H1 (cell line): ENCODE results near the gene SCFD1. TPM values are rescaled to one million over a fixed set of nuclear protein-coding genes. Genes with fewer than 3 reads are reported as not detected.

ENCODE experiments used
- CTCF ChIA-PET: fragments of 300-600 bp; sonication (Branson Sonifier 250); formaldehyde crosslinking; loops from one replicate; lab custom pipeline; 2021; ENCODE audit not compliant: partially characterized antibody; lab: Charles Lee
- POLR2A ChIA-PET: fragments of 300-600 bp; sonication (Branson Sonifier 250); formaldehyde crosslinking; loops from one replicate; lab custom pipeline; 2021; ENCODE audit warnings: inconsistent platforms; ENCODE audit not compliant: partially characterized antibody; lab: Charles Lee
- DNase-seq, 2 experiments: peaks; one replicate each; pipeline versions ENCODE4 v3.0.0 to v3.0.0-alpha.2; 2010 to 2022; ENCODE audit warnings: low spot score in 2 of 2, low read depth in 1 of 2, mixed read lengths in 1 of 2
- FAIRE-seq: peaks from 2 replicates; lab custom pipeline; 2011; peaks lifted over from hg19 to GRCh38; lab: Jason Lieb, UNC
- H2AFZ ChIP-seq: 2 replicates; pipeline ENCODE4 v1.8.1; 2012; ENCODE audit warnings: low read length, inconsistent platforms
- H2AK5ac ChIP-seq: 2 replicates; pipeline ENCODE4 v1.6.1; 2013; ENCODE audit warnings: low read depth, low read length
- H2BK120ac ChIP-seq: replicated peaks from 2 replicates; pipeline ENCODE3; 2013; ENCODE audit warnings: low read depth, low read length, inconsistent platforms
- H2BK12ac ChIP-seq: 2 replicates; pipeline ENCODE4 v1.6.1; 2013; ENCODE audit warnings: low read depth, low read length
- H2BK15ac ChIP-seq: 2 replicates; pipeline ENCODE4 v1.6.1; 2013; ENCODE audit warnings: low read length
- H2BK20ac ChIP-seq: 2 replicates; pipeline ENCODE4 v1.6.1; 2013; ENCODE audit warnings: low read length
- H2BK5ac ChIP-seq: 2 replicates; pipeline ENCODE4 v1.6.1; 2013; ENCODE audit warnings: low read depth, low read length
- H3K14ac ChIP-seq: 2 replicates; pipeline ENCODE4 v1.6.1; 2013; ENCODE audit warnings: inconsistent platforms; ENCODE audit not compliant: insufficient read length
- H3K18ac ChIP-seq: 2 replicates; pipeline ENCODE4 v1.6.1; 2013; ENCODE audit warnings: low read length; ENCODE audit errors: extremely low read depth
- H3K23ac ChIP-seq: 2 replicates; pipeline ENCODE4 v1.6.1; 2013; ENCODE audit warnings: inconsistent platforms; ENCODE audit not compliant: insufficient read length
- H3K23me2 ChIP-seq: 2 replicates; pipeline ENCODE4 v1.6.1; 2013; ENCODE audit warnings: low read depth, low read length
- H3K27ac ChIP-seq: 2 replicates; pipeline ENCODE4 v1.6.1; 2011; ENCODE audit warnings: low read depth, low read length, inconsistent platforms
- H3K27me3 ChIP-seq, 4 experiments: replicated peaks in 1 of 4; 1 replicate in 1 of 4; 2 replicates in 3 of 4; pipeline versions ENCODE4 v1.6.1 to v1.8.1; 2011 to 2013; ENCODE audit warnings: low read length in 3 of 4, mild to moderate bottlenecking in 3 of 4, inconsistent platforms in 2 of 4, mixed read lengths in 2 of 4, moderate library complexity in 1 of 4; ENCODE audit not compliant: control insufficient read depth in 3 of 4, insufficient read depth in 3 of 4; ENCODE audit errors: extremely low read depth in 1 of 4
- H3K36me3 ChIP-seq, 4 experiments: 2 replicates each; pipeline versions ENCODE4 v1.6.1 to v1.8.1; 2011 to 2013; ENCODE audit warnings: mild to moderate bottlenecking in 4 of 4, low read length in 3 of 4, moderate library complexity in 2 of 4, control low read depth in 1 of 4, inconsistent platforms in 1 of 4; ENCODE audit not compliant: insufficient read depth in 4 of 4, control insufficient read depth in 2 of 4
- H3K4ac ChIP-seq: replicated peaks from 2 replicates; pipeline ENCODE3; 2013; ENCODE audit warnings: low read length, low read depth, mixed read lengths, inconsistent platforms; ENCODE audit not compliant: insufficient read length
- H3K4me1 ChIP-seq, 4 experiments: replicated peaks in 1 of 4; 1 replicate in 1 of 4; 2 replicates in 3 of 4; pipeline versions ENCODE4 v1.6.1 to v1.8.1; 2011 to 2013; ENCODE audit warnings: low read length in 3 of 4, inconsistent platforms in 2 of 4, mixed read lengths in 1 of 4; ENCODE audit not compliant: insufficient read depth in 4 of 4, control insufficient read depth in 3 of 4
- H3K4me2 ChIP-seq, 2 experiments: 2 replicates each; pipeline versions ENCODE4 v1.6.1 to v1.8.1; 2011 to 2013; ENCODE audit warnings: low read depth in 2 of 2, low read length in 2 of 2, control low read depth in 1 of 2, inconsistent platforms in 1 of 2, mild to moderate bottlenecking in 1 of 2; ENCODE audit not compliant: insufficient read depth in 1 of 2
- H3K4me3 ChIP-seq, 4 experiments: fragments of 200-600, 300-600 bp in 1 of 4; sonication (generic), shearing (Covaris generic), sonication (Bioruptor Twin) in 1 of 4; 2 replicates each; pipeline versions ENCODE4 v1.5.1 to v1.8.1; 2011 to 2016; ENCODE audit warnings: low read length in 4 of 4, low read depth in 3 of 4, control low read depth in 2 of 4, inconsistent platforms in 2 of 4, mild to moderate bottlenecking in 2 of 4, mixed read lengths in 1 of 4, moderate library complexity in 1 of 4; ENCODE audit not compliant: insufficient read depth in 2 of 4; ENCODE audit errors: extremely low read depth in 1 of 4
- H3K56ac ChIP-seq: replicated peaks from 2 replicates; pipeline ENCODE3; 2013; ENCODE audit warnings: low read depth, mild to moderate bottlenecking, mixed read lengths, low read length, inconsistent platforms; ENCODE audit not compliant: insufficient read length
- H3K79me1 ChIP-seq: 2 replicates; pipeline ENCODE4 v1.6.1; 2013; ENCODE audit warnings: low read depth, low read length, control low read depth
- H3K79me2 ChIP-seq, 2 experiments: 2 replicates each; pipeline versions ENCODE4 v1.6.1 to v1.8.1; 2012 to 2013; ENCODE audit warnings: low read length in 2 of 2, mild to moderate bottlenecking in 2 of 2, inconsistent platforms in 1 of 2; ENCODE audit not compliant: insufficient read depth in 2 of 2, control insufficient read depth in 1 of 2
- H3K9ac ChIP-seq, 4 experiments: replicated peaks in 1 of 4; 1 replicate in 1 of 4; 2 replicates in 3 of 4; pipeline versions ENCODE4 v1.6.1 to v1.8.1; 2011 to 2013; ENCODE audit warnings: low read depth in 3 of 4, low read length in 3 of 4, control low read depth in 2 of 4, mild to moderate bottlenecking in 2 of 4, moderate library complexity in 2 of 4, inconsistent platforms in 1 of 4; ENCODE audit errors: extremely low read depth in 1 of 4
- H3K9me3 ChIP-seq, 2 experiments: 2 replicates each; pipeline versions ENCODE4 v1.6.1 to v1.8.1; 2012 to 2013; ENCODE audit warnings: mild to moderate bottlenecking in 2 of 2, moderate library complexity in 2 of 2, control low read depth in 1 of 2, inconsistent platforms in 1 of 2, low read depth in 1 of 2, low read length in 1 of 2, mixed read lengths in 1 of 2; ENCODE audit not compliant: insufficient read depth in 2 of 2
- H4K20me1 ChIP-seq, 2 experiments: replicated peaks in 1 of 2; 2 replicates each; pipeline versions ENCODE3 to v1.8.1; 2011 to 2013; ENCODE audit warnings: inconsistent platforms in 2 of 2, low read length in 2 of 2, mild to moderate bottlenecking in 1 of 2; ENCODE audit not compliant: insufficient read depth in 2 of 2, control insufficient read depth in 1 of 2
- H4K5ac ChIP-seq: 2 replicates; pipeline ENCODE4 v1.6.1; 2013; ENCODE audit warnings: low read length, low read depth, mixed read lengths, inconsistent platforms; ENCODE audit not compliant: insufficient read length
- H4K8ac ChIP-seq: 2 replicates; pipeline ENCODE4 v1.8.0; 2013; ENCODE audit warnings: mild to moderate bottlenecking, moderate library complexity, low read length, inconsistent platforms; ENCODE audit not compliant: insufficient read depth; ENCODE audit errors: extremely low read depth
- H4K91ac ChIP-seq: replicated peaks from 2 replicates; pipeline ENCODE3; 2013; ENCODE audit warnings: low read length, mixed read lengths, inconsistent platforms; ENCODE audit not compliant: insufficient read length
- CBX5 ChIP-seq: fragments of 300-800, 300-1000 bp; sonication (generic); IDR thresholded peaks from 2 replicates; pipeline ENCODE4 v1.7.1; 2016; ENCODE audit warnings: antibody characterized with exemption, low read length, low read depth
- CBX8 ChIP-seq: fragments of 300-800, 300-1000 bp; sonication (generic); IDR thresholded peaks from 2 replicates; pipeline ENCODE4 v1.7.1; 2016; ENCODE audit warnings: low read depth, low read length, borderline replicate concordance
- HDAC2 ChIP-seq, 2 experiments: fragments of 300-600 bp in 1 of 2; sonication (generic) in 1 of 2; IDR thresholded peaks; 2 replicates each; pipeline ENCODE4 v1.6.1; 2011 to 2012; ENCODE audit warnings: low read depth in 2 of 2, low read length in 2 of 2, mild to moderate bottlenecking in 2 of 2, moderate library complexity in 2 of 2, borderline replicate concordance in 1 of 2, inconsistent platforms in 1 of 2
- JUN ChIP-seq: IDR thresholded peaks from 2 replicates; pipeline ENCODE4 v1.6.1; 2011; ENCODE audit warnings: low read depth, mild to moderate bottlenecking, improper control_type of control experiment, low read length
- NANOG ChIP-seq: IDR thresholded peaks from 2 replicates; pipeline ENCODE4 v1.6.1; 2011; ENCODE audit warnings: low read length, low read depth, mild to moderate bottlenecking, inconsistent platforms; ENCODE audit not compliant: insufficient read depth, poor library complexity, severe bottlenecking
- POLR2AphosphoS5 ChIP-seq: IDR thresholded peaks from 2 replicates; pipeline ENCODE4 v1.6.1; 2011; ENCODE audit warnings: low read depth, low read length
- RNF2 ChIP-seq: fragments of 200-900, 300-1000 bp; sonication (generic); IDR thresholded peaks from 2 replicates; pipeline ENCODE4 v1.7.1; 2016; ENCODE audit warnings: borderline replicate concordance, low read depth, mild to moderate bottlenecking, antibody characterized with exemption, low read length; ENCODE audit not compliant: poor library complexity, severe bottlenecking; ENCODE audit errors: missing control alignments
- SIRT6 ChIP-seq: IDR thresholded peaks from one replicate; pipeline ENCODE4 v1.7.1; 2012; ENCODE audit warnings: low read length, inconsistent platforms
- TCF12 ChIP-seq: IDR thresholded peaks from 2 replicates; pipeline ENCODE4 v1.6.1; 2011; ENCODE audit warnings: low read depth, mild to moderate bottlenecking, low read length
- ZNF274 ChIP-seq: IDR thresholded peaks from 2 replicates; pipeline ENCODE4 v1.7.0; 2012; ENCODE audit warnings: low read length, borderline replicate concordance; ENCODE audit errors: extremely low read depth
- WGBS, 2 experiments: shearing (Covaris generic) in 1 of 2; methylation state at CpG; one replicate each; pipeline versions ENCODE4 v1.1.6 to v1.1.7; 2013 to 2015; ENCODE audit warnings: low lambda C conversion rate in 2 of 2, mixed read lengths in 2 of 2, inconsistent platforms in 1 of 2, low coverage in 1 of 2, missing lambda C conversion rate in 1 of 2; ENCODE audit not compliant: insufficient replicate concordance in 2 of 2, insufficient coverage in 1 of 2, insufficient read length in 1 of 2; ENCODE audit errors: extremely low coverage in 1 of 2, missing lambda C conversion rate in 1 of 2; 5-methylcytosine and 5-hydroxymethylcytosine counted together
- polyA plus RNA-seq, 7 experiments: library from polyadenylated mRNA; depleted of rRNA in 3 of 7; stranded (reverse) in 5 of 7; unstranded in 2 of 7; fragments of >200 nt in 5 of 7; fragments of 200-250 nt in 2 of 7; gene quantifications; 1 replicate in 5 of 7; 2 replicates in 1 of 7; 4 replicates in 1 of 7; pipeline versions ENCODE4 v1.2.1 to v1.2.3, GENCODE V29; 2011 to 2013; ENCODE audit warnings: missing spikeins in 2 of 7, mixed read lengths in 2 of 7
- total RNA-seq: library from RNA; stranded (reverse); fragmentation: NEBNext Ultra II Directional; extraction: Animal tissue kit (Norgen Biotek cat#: 25700); gene quantifications from 2 replicates; pipeline ENCODE4 v1.2.1, GENCODE V29; 2021
- TF ChIP-seq, protein P1 (sequence below), 3 experiments: IDR thresholded peaks; 1 replicate in 2 of 3; 2 replicates in 1 of 3; pipeline versions ENCODE4 v1.5.1 to v1.6.1; 2011; ENCODE audit warnings: low read length in 3 of 3, mild to moderate bottlenecking in 3 of 3, inconsistent platforms in 2 of 3, low read depth in 1 of 3, moderate library complexity in 1 of 3; ENCODE audit not compliant: insufficient read depth in 1 of 3; ENCODE audit errors: control extremely low read depth in 1 of 3

SCFD1 gene
- total and polyA plus RNA-seq, 2 of the 8 experiments (the other 6 are each of a cell fraction or from before 2014, with no cell fraction given): 32.8 to 64.5 TPM

DNA sequence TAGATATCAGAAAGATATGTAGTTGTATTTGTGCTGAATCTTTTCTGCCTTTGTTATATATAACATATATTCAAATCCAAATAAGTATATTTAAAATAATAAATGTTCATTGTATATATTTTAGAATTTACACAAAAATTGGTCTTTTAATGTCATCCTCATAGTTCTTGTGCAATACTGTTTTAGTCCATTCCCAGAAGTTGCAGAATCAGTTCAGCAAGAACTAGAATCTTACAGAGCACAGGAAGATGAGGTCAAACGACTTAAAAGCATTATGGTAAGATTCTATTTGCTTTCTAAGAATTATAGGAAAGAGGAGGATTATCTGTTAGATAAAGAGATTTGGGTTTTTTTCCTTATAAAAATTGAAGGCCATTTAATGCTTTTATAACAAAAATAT is 51.0 kb downstream of the SCFD1 start:
- H3K4me2 ChIP-seq: no peak overlapping the region
- no peak overlapping the region for H4K5ac ChIP-seq
- no peak overlapping the region for H2AK5ac ChIP-seq
- no peak overlapping the region for H3K4me3 ChIP-seq
- H2BK12ac ChIP-seq: no peak overlapping the region
- H3K23ac ChIP-seq: no peak overlapping the region
- no peak for DNase-seq
- H3K27ac ChIP-seq: no peak overlapping the region
- peaks cover 2 to 34% (median 4%) of the 10 kb centered on the region in 4 experiments; a peak in 4 of 8 replicates for H3K36me3 ChIP-seq
- no peak overlapping the region for H3K56ac ChIP-seq
- H3K79me2 ChIP-seq: no peaks in the 10 kb centered on the region
- no peaks in the 10 kb centered on the region for H3K23me2 ChIP-seq
- no peak overlapping the region for H3K4ac ChIP-seq
- no peak overlapping the region for H3K9ac ChIP-seq
- no peak overlapping the region for H2BK5ac ChIP-seq
- H2AFZ ChIP-seq: no peak overlapping the region
- no peak overlapping the region for H4K8ac ChIP-seq
- WGBS, 2 experiments: 92% methylated on average over 1 of the region's 1 CpG; no CpG with 5 or more reads in 1 of the 2 experiments
- no peak overlapping the region for H4K91ac ChIP-seq
- ChIA-PET CTCF (interaction anchor here (1.5 kb wide), 1 partner anchor 10 kb away, joined by 6 read pairs; no protein-coding TSS in a partner anchor), POLR2A (no interaction called here)
- no peaks in the 10 kb centered on the region for H3K9me3 ChIP-seq
- no peaks in the 10 kb centered on the region for H3K4me1 ChIP-seq
- H3K79me1 ChIP-seq: no peaks in the 10 kb centered on the region
- H4K20me1 ChIP-seq: peaks cover 0 to 1% of the 10 kb centered on the region in 2 experiments
- no peak overlapping the region for H2BK15ac ChIP-seq
- no peak overlapping the region for H3K14ac ChIP-seq
- no peak overlapping the region for H2BK20ac ChIP-seq
- FAIRE-seq: no peak
- H3K18ac ChIP-seq: no peak overlapping the region
- H2BK120ac ChIP-seq: no peak overlapping the region
- H3K27me3 ChIP-seq: no peaks in the 10 kb centered on the region
- TF ChIP-seq, protein P1, sequence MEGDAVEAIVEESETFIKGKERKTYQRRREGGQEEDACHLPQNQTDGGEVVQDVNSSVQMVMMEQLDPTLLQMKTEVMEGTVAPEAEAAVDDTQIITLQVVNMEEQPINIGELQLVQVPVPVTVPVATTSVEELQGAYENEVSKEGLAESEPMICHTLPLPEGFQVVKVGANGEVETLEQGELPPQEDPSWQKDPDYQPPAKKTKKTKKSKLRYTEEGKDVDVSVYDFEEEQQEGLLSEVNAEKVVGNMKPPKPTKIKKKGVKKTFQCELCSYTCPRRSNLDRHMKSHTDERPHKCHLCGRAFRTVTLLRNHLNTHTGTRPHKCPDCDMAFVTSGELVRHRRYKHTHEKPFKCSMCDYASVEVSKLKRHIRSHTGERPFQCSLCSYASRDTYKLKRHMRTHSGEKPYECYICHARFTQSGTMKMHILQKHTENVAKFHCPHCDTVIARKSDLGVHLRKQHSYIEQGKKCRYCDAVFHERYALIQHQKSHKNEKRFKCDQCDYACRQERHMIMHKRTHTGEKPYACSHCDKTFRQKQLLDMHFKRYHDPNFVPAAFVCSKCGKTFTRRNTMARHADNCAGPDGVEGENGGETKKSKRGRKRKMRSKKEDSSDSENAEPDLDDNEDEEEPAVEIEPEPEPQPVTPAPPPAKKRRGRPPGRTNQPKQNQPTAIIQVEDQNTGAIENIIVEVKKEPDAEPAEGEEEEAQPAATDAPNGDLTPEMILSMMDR (IDR thresholded peaks at IDR 0.05; ENCODE audit: control extremely low read depth in 1 of 3, insufficient read depth in 1 of 3, low read depth in 1 of 3, low read length in 3 of 3): no peak
- TF ChIP-seq JUN (no peak), POLR2AphosphoS5 (no peak), RNF2 (no peak), CBX8 (no peak), ZNF274 (no peak), SIRT6 (no peak), HDAC2 (IDR thresholded peaks at IDR 0.05; ENCODE audit: borderline replicate concordance in 1 of 2, low read depth in 2 of 2, low read length in 2 of 2) (no peak), TCF12 (no peak), CBX5 (no peak), NANOG (no peak)
